Measurements from ENCODE around the gene TMEM9.

Gene TMEM9

DNA sequence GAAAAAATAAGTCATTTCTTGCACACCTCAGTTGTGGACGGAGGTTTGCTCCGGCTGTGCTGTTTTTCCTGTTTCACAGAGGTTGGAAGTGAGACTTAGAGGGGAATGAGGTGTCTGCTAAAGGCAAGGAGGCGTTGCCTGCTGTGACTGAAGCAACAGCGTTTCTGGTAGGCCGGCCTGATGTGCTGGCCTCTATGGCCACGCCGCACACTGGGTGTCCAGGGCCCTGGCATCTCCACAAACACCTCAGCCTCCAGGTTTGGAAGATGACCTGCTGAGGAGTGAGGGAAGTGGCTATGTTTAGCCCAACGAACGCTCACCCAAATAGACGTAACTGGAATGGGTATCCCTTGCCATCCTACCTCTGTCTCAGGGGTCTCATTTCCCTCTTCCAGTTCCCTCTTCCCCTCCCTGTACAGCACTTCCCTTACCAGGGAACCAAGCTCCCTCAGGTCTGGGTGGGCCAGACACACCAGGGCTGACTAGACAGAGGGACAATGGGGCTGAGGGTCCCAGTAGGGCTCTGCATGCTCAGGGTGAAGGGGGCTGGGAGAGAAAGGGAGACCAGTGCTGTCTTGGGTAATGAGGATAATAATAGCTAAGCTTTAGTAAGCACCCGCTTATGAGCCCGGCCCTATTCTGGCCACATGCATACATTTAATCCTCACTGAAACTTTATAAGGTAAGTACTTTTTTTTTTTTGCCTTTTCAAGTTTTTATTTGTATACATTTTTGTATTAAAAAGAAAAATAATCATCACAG lies 53.9 kb downstream of the TMEM9 start:
- no peak for DNase-seq (ENCODE audit: extremely low spot score)
- ChIA-PET POLR2A (no interaction called here), CTCF (interaction anchor here (0.7 to 2.8 kb wide), 3 partner anchors 19 to 128 kb away, joined by 3 to 10 read pairs (median 5); no protein-coding TSS in a partner anchor)
- TF ChIP-seq FOXA1 (IDR thresholded peaks at IDR 0.05) (no peak), NFRKB (IDR thresholded peaks at IDR 0.05) (no peak), BHLHE40 (IDR thresholded peaks at IDR 0.05; ENCODE audit: borderline replicate concordance) (no peak), ARNT (IDR thresholded peaks at IDR 0.05) (no peak), FOXM1 (IDR thresholded peaks at IDR 0.05; ENCODE audit: borderline replicate concordance) (no peak)
- TF ChIP-seq, protein P1, sequence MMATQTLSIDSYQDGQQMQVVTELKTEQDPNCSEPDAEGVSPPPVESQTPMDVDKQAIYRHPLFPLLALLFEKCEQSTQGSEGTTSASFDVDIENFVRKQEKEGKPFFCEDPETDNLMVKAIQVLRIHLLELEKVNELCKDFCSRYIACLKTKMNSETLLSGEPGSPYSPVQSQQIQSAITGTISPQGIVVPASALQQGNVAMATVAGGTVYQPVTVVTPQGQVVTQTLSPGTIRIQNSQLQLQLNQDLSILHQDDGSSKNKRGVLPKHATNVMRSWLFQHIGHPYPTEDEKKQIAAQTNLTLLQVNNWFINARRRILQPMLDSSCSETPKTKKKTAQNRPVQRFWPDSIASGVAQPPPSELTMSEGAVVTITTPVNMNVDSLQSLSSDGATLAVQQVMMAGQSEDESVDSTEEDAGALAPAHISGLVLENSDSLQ (IDR thresholded peaks at IDR 0.05) = no peak

DNA sequence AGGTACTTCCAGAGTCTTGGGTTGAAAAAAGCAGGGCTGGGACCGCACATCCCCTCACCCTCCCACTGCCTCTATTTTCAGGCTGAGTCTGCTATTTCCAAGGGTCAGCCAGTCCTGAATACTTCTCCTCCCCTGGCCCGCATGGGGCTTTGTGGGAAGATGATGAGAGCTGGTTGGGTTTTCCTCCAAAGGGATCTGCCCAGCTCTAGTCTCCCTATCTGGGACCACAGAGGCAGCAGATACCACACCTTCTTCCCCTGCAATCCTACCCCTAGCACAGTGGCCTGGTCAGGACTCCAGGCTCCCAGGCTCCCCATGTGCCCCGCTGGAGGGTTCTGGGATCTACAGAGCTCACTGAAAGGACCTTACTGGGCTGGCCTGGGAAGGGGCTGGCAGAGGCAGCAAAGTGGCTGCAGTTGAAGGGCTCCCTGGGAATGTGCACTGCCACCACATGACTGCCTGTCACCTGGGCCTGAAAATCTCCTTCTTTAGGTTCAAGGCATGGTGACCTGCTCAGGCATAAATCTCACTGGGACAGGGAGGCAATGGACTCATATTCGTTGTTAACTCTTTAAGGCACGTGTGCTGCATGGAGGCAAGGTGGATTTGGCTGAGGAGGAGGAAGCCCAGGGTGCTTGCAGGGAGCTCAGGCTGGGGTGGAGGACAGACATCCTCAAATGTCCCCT lies 55.1 kb downstream of the TMEM9 start:
- no peak for DNase-seq (ENCODE audit: extremely low spot score)
- ChIA-PET POLR2A (no interaction called here), CTCF (interaction anchor here (1.1 to 2.8 kb wide), 3 partner anchors 13 to 127 kb away, joined by 3 to 10 read pairs (median 8); no protein-coding TSS in a partner anchor)
- no peak for TF ChIP-seq ARNT (IDR thresholded peaks at IDR 0.05)
- TF ChIP-seq CTBP1 (IDR thresholded peaks at IDR 0.05; ENCODE audit: borderline replicate concordance) = no peak
- TF ChIP-seq ELF4 (IDR thresholded peaks at IDR 0.05) = no peak
- no peak for TF ChIP-seq TARDBP (IDR thresholded peaks at IDR 0.05)
- no peak for TF ChIP-seq FOXA1 (IDR thresholded peaks at IDR 0.05)
- TF ChIP-seq BHLHE40 (IDR thresholded peaks at IDR 0.05; ENCODE audit: borderline replicate concordance) = no peak
- no peak for TF ChIP-seq SP1 (IDR thresholded peaks at IDR 0.05)
- no peak for TF ChIP-seq FOXM1 (IDR thresholded peaks at IDR 0.05; ENCODE audit: borderline replicate concordance)
- TF ChIP-seq, protein P1 (IDR thresholded peaks at IDR 0.05) = no peak
- TF ChIP-seq ZNF384 (IDR thresholded peaks at IDR 0.05) = no peak

DNA sequence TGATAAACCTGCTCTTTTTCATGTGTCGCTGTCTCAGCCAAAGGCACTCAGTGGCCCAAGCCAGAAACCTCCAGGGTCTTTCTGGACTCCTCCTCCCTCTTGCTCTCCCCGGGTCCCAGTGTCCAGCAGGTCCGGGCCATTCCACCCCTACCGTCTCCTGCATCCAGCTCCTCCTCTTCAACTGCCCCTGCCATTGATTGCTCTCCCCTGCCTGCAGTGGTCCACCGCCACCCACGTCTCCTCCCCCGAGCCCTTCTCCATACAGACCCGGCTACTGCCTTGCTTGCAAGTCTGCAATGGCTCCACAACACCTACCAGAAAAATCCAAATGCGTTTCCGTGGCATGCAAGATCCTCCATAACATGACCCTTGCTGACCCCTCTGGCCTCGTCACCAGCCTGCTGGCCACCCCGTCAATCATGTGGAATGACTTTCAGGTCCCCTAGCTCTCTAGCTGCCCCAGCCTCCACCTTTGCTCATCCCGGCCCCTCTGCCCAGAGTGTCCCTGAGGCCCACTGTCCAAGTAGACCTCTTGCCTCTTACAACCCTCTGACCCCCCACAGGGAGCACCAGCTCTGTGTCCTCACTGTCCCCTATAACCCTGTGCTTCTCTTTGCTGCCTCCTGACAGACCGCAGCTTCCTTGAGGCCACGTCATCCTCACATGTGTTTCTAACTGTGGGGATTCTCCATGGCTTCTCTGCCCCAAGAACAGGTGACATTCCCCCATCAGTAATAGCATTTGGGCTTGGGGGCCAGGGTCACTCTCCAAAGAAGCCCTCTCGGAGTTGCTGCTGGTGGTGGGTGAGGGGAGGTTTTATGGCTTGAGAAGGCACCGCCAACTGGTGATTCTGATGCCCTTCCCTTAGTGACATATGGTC lies 57.1 kb downstream of the TMEM9 start:
- POLR2A ChIA-PET = no interaction called here
- TF ChIP-seq SUZ12 (IDR thresholded peaks at IDR 0.05) (no peak), ARNT (IDR thresholded peaks at IDR 0.05) (no peak), TARDBP (IDR thresholded peaks at IDR 0.05) (no peak), FOXM1 (IDR thresholded peaks at IDR 0.05; ENCODE audit: borderline replicate concordance) (no peak), FOXK2 (IDR thresholded peaks at IDR 0.05) (no peak), FOXA1 (IDR thresholded peaks at IDR 0.05) (no peak), BHLHE40 (IDR thresholded peaks at IDR 0.05; ENCODE audit: borderline replicate concordance) (no peak)
- TF ChIP-seq, protein P1 (IDR thresholded peaks at IDR 0.05) = no peak
- CTCF ChIA-PET = interaction anchor here (1.4 to 1.7 kb wide), 2 partner anchors 11 kb away, joined by 4 to 8 read pairs; no protein-coding TSS in a partner anchor
- DNase-seq (ENCODE audit: extremely low spot score) = no peak

DNA sequence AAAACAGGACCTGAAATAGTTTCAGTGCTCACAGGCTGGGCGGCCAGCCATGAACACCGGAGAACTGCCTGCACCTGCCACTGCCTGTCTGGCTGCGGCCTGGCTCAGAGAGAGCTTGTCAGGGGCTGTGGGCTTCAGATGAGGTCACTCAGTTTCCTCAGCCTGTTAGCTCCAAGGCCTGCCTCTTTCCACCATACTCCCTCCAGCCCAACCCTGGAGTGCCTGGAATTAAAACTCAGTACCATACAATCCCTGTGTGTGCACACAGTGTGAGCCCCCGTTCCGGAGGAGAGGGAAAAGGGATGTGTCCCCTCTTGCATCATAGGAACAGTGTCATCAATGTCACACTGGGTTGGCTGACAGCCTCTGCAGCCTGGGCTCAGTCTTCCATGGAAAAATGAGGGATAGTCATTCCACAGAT lies 58.2 kb downstream of the TMEM9 start:
- no peak for DNase-seq (ENCODE audit: extremely low spot score)
- CTCF ChIA-PET = interaction anchor here (0.9 to 1.4 kb wide), 2 partner anchors 10 to 124 kb away, joined by 3 to 4 read pairs; no protein-coding TSS in a partner anchor

DNA sequence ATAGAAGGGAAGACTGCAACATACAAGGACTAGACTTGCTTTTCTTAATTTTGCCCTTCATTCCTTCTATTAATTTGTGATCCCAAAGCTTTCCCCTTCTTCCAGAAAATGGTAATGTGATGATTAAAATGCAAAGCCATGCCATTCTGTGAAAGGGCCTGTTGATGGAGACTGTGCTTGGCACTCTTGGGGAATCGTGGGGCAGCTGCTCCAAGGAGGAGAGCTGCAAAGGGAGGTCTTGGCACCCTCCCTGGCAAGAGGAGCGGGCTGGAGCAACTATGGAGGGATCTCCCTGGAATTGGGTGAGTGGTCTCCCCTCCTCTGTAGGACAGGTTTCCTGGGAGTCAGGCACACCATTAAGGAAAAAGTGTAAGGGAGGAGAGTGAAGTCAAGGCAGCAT lies 58.7 kb downstream of the TMEM9 start:
- ChIA-PET POLR2A (no interaction called here), CTCF (interaction anchor here (0.9 to 1.4 kb wide), 2 partner anchors 9 to 124 kb away, joined by 3 to 4 read pairs; no protein-coding TSS in a partner anchor)
- DNase-seq (ENCODE audit: extremely low spot score) = no peak
- TF ChIP-seq SUZ12 (IDR thresholded peaks at IDR 0.05) (no peak), SP1 (IDR thresholded peaks at IDR 0.05) (no peak), ARNT (IDR thresholded peaks at IDR 0.05) (no peak), TARDBP (IDR thresholded peaks at IDR 0.05) (no peak), BHLHE40 (IDR thresholded peaks at IDR 0.05; ENCODE audit: borderline replicate concordance) (no peak), L3MBTL2 (conservative IDR thresholded peaks at IDR 0.05) (no peak), HDGF (IDR thresholded peaks at IDR 0.05; ENCODE audit: borderline replicate concordance) (no peak), NFRKB (IDR thresholded peaks at IDR 0.05) (no peak)
- TF ChIP-seq, protein P1 (IDR thresholded peaks at IDR 0.05) = no peak

More for the DNA sequence above, 58.2 kb downstream of the TMEM9 start:
- no peak for TF ChIP-seq ELF4 (IDR thresholded peaks at IDR 0.05)
- TF ChIP-seq, protein P1 (IDR thresholded peaks at IDR 0.05) = no peak
- no peak for TF ChIP-seq NFRKB (IDR thresholded peaks at IDR 0.05)
- TF ChIP-seq TARDBP (IDR thresholded peaks at IDR 0.05) = no peak
- no peak for TF ChIP-seq ARNT (IDR thresholded peaks at IDR 0.05)
- TF ChIP-seq FOXA1 (IDR thresholded peaks at IDR 0.05) = no peak
- TF ChIP-seq CTBP1 (IDR thresholded peaks at IDR 0.05; ENCODE audit: borderline replicate concordance) = no peak
- no peak for TF ChIP-seq FOXM1 (IDR thresholded peaks at IDR 0.05; ENCODE audit: borderline replicate concordance)
- TF ChIP-seq ZNF384 (IDR thresholded peaks at IDR 0.05) = no peak
- TF ChIP-seq FOXK2 (IDR thresholded peaks at IDR 0.05) = no peak
- no peak for TF ChIP-seq L3MBTL2 (conservative IDR thresholded peaks at IDR 0.05)
- TF ChIP-seq SP1 (IDR thresholded peaks at IDR 0.05) = no peak
- no peak for TF ChIP-seq BHLHE40 (IDR thresholded peaks at IDR 0.05; ENCODE audit: borderline replicate concordance)
- POLR2A ChIA-PET = no interaction called here

All from HEK293T (cell line).